HEK293 (cell line): Measurements from ENCODE around the gene CFAP157.

Source experiments
- CTCF ChIA-PET: fragments of 350-600 bp; formaldehyde crosslinking; extraction: SDS; loops from one replicate; lab custom pipeline; 2021; ENCODE audit warnings: antibody characterized with exemption; lab: Yijun Ruan, JAX
- POLR2A ChIA-PET: fragments of 300-600 bp; formaldehyde crosslinking; extraction: SDS; loops from one replicate; lab custom pipeline; 2020; ENCODE audit warnings: antibody characterized with exemption, inconsistent platforms; lab: Yijun Ruan, JAX
- H3K27ac ChIP-seq: fragments of 200-500 bp; sonication (Bioruptor generic); 2 replicates; pipeline ENCODE4 v1.5.1; 2014; ENCODE audit warnings: low read depth, low read length, control low read depth, inconsistent platforms; ENCODE audit errors: extremely low read depth
- H3K36me3 ChIP-seq, 2 experiments: fragments of 200-500 bp in 1 of 2; sonication (Bioruptor generic) in 1 of 2; 1 replicate in 1 of 2; 2 replicates in 1 of 2; pipeline ENCODE4 v1.5.1; 2014 to 2017; ENCODE audit warnings: inconsistent platforms in 2 of 2, low read length in 2 of 2; ENCODE audit not compliant: control insufficient read depth in 2 of 2, insufficient read depth in 1 of 2
- H3K4me1 ChIP-seq: fragments of 200-500 bp; sonication (Bioruptor generic); 2 replicates; pipeline ENCODE4 v1.5.1; 2014; ENCODE audit warnings: mild to moderate bottlenecking, low read length, inconsistent platforms; ENCODE audit not compliant: control insufficient read depth, insufficient read depth
- H3K4me3 ChIP-seq: 2 replicates; pipeline ENCODE4 v1.5.1; 2011; ENCODE audit warnings: low read depth, mild to moderate bottlenecking, control low read depth, low read length, moderate library complexity
- H3K9me3 ChIP-seq: fragments of 200-500 bp; sonication (Bioruptor generic); 2 replicates; pipeline ENCODE4 v1.5.1; 2014; ENCODE audit warnings: low read depth, low read length, inconsistent platforms; ENCODE audit not compliant: control insufficient read depth, insufficient read depth
- GLIS2 ChIP-seq: fragments of 450-650 bp; formaldehyde crosslinking; IDR thresholded peaks from 2 replicates; pipeline ENCODE4 v1.5.1; 2016; ENCODE audit warnings: missing biosample characterization, missing genetic modification characterization
- IKZF3 ChIP-seq: fragments of 450-650 bp; IDR thresholded peaks from 2 replicates; pipeline ENCODE4 v1.5.0; 2018; ENCODE audit warnings: missing biosample characterization, mild to moderate bottlenecking, missing genetic modification characterization, moderate library complexity
- KLF10 ChIP-seq: fragments of 450-650 bp; IDR thresholded peaks from 2 replicates; pipeline ENCODE4 v1.5.1; 2018; ENCODE audit warnings: missing biosample characterization, mild to moderate bottlenecking, missing genetic modification characterization
- KLF9 ChIP-seq: fragments of 450-650 bp; formaldehyde crosslinking; IDR thresholded peaks from 2 replicates; pipeline ENCODE4 v1.5.1; 2016; ENCODE audit warnings: missing biosample characterization, missing genetic modification characterization, low read depth
- REPIN1 ChIP-seq: fragments of 450-650 bp; formaldehyde crosslinking; IDR thresholded peaks from 2 replicates; pipeline ENCODE4 v1.5.1; 2017; ENCODE audit warnings: missing biosample characterization, missing genetic modification characterization, low read depth
- SP2 ChIP-seq: fragments of 450-650 bp; formaldehyde crosslinking; IDR thresholded peaks from 2 replicates; pipeline ENCODE4 v1.5.1; 2016; ENCODE audit warnings: missing biosample characterization, missing genetic modification characterization
- ZBTB17 ChIP-seq: fragments of 450-650 bp; formaldehyde crosslinking; IDR thresholded peaks from 2 replicates; pipeline ENCODE4 v1.5.1; 2016; ENCODE audit warnings: missing biosample characterization, missing genetic modification characterization
- ZFHX2 ChIP-seq: fragments of 450-650 bp; formaldehyde crosslinking; conservative IDR thresholded peaks from 2 replicates; pipeline ENCODE4 v1.5.1; 2016; ENCODE audit warnings: missing biosample characterization, missing genetic modification characterization
- ZNF184 ChIP-seq: fragments of 450-650 bp; IDR thresholded peaks from 2 replicates; pipeline ENCODE4 v1.5.1; 2018; ENCODE audit warnings: missing biosample characterization, mild to moderate bottlenecking, missing genetic modification characterization
- ZNF24 ChIP-seq: fragments of 450-650 bp; formaldehyde crosslinking; IDR thresholded peaks from 2 replicates; pipeline ENCODE4 v1.5.1; 2016; ENCODE audit warnings: missing biosample characterization, missing genetic modification characterization
- ZNF335 ChIP-seq: fragments of 450-650 bp; formaldehyde crosslinking; conservative IDR thresholded peaks from 2 replicates; pipeline ENCODE4 v1.5.1; 2016; ENCODE audit warnings: missing biosample characterization, missing genetic modification characterization
- ZNF394 ChIP-seq: fragments of 450-650 bp; formaldehyde crosslinking; IDR thresholded peaks from 2 replicates; pipeline ENCODE4 v1.5.1; 2016; ENCODE audit warnings: missing biosample characterization, missing genetic modification characterization, mild to moderate bottlenecking, moderate library complexity, borderline replicate concordance
- ZNF510 ChIP-seq: fragments of 450-650 bp; formaldehyde crosslinking; IDR thresholded peaks from 2 replicates; pipeline ENCODE4 v1.5.1; 2018; ENCODE audit warnings: mild to moderate bottlenecking, missing genetic modification characterization, missing biosample characterization; ENCODE audit not compliant: insufficient replicate concordance
- ZNF623 ChIP-seq: fragments of 450-650 bp; formaldehyde crosslinking; IDR thresholded peaks from 2 replicates; pipeline ENCODE4 v1.5.1; 2016; ENCODE audit warnings: missing biosample characterization, missing genetic modification characterization
- ZNF629 ChIP-seq: fragments of 450-650 bp; formaldehyde crosslinking; IDR thresholded peaks from 2 replicates; pipeline ENCODE4 v1.5.1; 2017; ENCODE audit warnings: missing biosample characterization, missing genetic modification characterization
- ZNF777 ChIP-seq: fragments of 450-650 bp; formaldehyde crosslinking; IDR thresholded peaks from 2 replicates; pipeline ENCODE4 v1.5.1; 2017; ENCODE audit warnings: missing biosample characterization, missing genetic modification characterization, borderline replicate concordance
- ZNF792 ChIP-seq: fragments of 450-650 bp; formaldehyde crosslinking; IDR thresholded peaks from 2 replicates; pipeline ENCODE4 v1.5.1; 2016; ENCODE audit warnings: missing biosample characterization, missing genetic modification characterization
- ZSCAN30 ChIP-seq: fragments of 450-650 bp; IDR thresholded peaks from 2 replicates; pipeline ENCODE4 v1.5.1; 2018; ENCODE audit warnings: missing biosample characterization, mild to moderate bottlenecking, missing genetic modification characterization, moderate library complexity
- TF ChIP-seq, protein P1 (sequence below): fragments of 450-650 bp; formaldehyde crosslinking; conservative IDR thresholded peaks from 2 replicates; pipeline ENCODE4 v1.5.1; 2016; ENCODE audit warnings: low read depth, missing biosample characterization, missing genetic modification characterization
- TF ChIP-seq, protein P2 (sequence below): fragments of 450-650 bp; formaldehyde crosslinking; IDR thresholded peaks from 2 replicates; pipeline ENCODE4; 2016; ENCODE audit warnings: missing biosample characterization, missing genetic modification characterization
- TF ChIP-seq, protein P3 (sequence below): fragments of 450-650 bp; formaldehyde crosslinking; IDR thresholded peaks from 2 replicates; pipeline ENCODE4 v1.5.1; 2016; ENCODE audit warnings: missing biosample characterization, missing genetic modification characterization

Gene CFAP157

DNA sequence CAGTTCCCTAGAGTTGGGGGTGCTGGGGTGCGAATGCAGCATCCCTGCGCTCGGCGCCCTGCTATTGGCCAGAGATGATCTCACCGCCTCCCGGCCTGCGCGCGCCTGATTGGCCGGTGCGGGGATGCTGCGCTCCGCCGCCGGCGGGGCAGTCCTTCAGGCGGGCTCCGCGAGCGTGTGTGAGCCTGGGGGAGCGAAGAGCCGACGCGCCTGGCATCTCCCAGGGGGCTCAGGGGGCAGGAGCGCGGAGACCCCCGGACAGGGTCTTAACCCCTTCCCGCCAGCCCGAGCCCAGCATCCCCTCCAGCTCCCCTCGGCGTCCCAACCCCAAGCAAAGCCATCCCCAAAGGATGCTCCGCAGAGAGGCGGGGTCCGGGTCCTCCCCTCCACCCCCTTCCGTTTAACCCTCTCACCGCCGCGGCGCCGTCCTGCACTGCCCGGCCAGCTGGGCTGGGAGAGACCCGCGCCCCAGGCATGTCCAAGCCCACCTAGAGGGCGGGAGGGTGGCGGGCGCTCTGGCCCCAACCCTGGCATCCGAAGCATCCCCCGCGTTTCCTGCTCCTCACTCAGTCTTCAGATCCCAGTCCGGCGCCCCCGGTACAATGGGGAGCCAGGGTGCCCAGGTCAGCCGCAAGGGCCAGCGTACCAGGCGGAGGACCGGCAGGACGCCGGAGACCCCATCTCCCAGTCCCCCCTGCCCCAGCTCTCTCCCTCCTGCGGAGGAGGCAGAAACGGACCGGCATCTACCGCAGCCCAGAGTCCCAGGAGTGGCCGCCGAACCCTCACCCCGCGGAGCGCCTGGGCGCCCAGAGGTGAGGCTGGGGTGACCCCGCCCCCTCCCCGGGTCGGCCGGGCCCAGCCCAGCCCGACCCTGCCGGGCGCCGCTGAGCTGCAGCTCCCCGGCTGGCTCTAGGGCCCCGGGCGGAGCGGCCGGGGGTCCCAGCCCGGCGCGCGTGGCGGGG lies 47.6 kb downstream of the CFAP157 start (continued):
- TF ChIP-seq, protein P1, sequence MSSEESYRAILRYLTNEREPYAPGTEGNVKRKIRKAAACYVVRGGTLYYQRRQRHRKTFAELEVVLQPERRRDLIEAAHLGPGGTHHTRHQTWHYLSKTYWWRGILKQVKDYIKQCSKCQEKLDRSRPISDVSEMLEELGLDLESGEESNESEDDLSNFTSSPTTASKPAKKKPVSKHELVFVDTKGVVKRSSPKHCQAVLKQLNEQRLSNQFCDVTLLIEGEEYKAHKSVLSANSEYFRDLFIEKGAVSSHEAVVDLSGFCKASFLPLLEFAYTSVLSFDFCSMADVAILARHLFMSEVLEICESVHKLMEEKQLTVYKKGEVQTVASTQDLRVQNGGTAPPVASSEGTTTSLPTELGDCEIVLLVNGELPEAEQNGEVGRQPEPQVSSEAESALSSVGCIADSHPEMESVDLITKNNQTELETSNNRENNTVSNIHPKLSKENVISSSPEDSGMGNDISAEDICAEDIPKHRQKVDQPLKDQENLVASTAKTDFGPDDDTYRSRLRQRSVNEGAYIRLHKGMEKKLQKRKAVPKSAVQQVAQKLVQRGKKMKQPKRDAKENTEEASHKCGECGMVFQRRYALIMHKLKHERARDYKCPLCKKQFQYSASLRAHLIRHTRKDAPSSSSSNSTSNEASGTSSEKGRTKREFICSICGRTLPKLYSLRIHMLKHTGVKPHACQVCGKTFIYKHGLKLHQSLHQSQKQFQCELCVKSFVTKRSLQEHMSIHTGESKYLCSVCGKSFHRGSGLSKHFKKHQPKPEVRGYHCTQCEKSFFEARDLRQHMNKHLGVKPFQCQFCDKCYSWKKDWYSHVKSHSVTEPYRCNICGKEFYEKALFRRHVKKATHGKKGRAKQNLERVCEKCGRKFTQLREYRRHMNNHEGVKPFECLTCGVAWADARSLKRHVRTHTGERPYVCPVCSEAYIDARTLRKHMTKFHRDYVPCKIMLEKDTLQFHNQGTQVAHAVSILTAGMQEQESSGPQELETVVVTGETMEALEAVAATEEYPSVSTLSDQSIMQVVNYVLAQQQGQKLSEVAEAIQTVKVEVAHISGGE (tag by site-specific recombination), result peak; percentile 16; the same call in 1 of the 2 replicates
- TF ChIP-seq ZNF623 (tag by site-specific recombination) (no peak), ZSCAN30 (no peak), ZNF510 (tag by site-specific recombination) (no peak)
- TF ChIP-seq, protein P2, sequence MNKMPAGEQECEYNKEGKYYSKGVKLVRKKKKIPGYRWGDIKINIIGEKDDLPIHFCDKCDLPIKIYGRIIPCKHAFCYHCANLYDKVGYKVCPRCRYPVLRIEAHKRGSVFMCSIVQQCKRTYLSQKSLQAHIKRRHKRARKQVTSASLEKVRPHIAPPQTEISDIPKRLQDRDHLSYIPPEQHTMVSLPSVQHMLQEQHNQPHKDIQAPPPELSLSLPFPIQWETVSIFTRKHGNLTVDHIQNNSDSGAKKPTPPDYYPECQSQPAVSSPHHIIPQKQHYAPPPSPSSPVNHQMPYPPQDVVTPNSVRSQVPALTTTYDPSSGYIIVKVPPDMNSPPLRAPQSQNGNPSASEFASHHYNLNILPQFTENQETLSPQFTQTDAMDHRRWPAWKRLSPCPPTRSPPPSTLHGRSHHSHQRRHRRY, result no peak

DNA sequence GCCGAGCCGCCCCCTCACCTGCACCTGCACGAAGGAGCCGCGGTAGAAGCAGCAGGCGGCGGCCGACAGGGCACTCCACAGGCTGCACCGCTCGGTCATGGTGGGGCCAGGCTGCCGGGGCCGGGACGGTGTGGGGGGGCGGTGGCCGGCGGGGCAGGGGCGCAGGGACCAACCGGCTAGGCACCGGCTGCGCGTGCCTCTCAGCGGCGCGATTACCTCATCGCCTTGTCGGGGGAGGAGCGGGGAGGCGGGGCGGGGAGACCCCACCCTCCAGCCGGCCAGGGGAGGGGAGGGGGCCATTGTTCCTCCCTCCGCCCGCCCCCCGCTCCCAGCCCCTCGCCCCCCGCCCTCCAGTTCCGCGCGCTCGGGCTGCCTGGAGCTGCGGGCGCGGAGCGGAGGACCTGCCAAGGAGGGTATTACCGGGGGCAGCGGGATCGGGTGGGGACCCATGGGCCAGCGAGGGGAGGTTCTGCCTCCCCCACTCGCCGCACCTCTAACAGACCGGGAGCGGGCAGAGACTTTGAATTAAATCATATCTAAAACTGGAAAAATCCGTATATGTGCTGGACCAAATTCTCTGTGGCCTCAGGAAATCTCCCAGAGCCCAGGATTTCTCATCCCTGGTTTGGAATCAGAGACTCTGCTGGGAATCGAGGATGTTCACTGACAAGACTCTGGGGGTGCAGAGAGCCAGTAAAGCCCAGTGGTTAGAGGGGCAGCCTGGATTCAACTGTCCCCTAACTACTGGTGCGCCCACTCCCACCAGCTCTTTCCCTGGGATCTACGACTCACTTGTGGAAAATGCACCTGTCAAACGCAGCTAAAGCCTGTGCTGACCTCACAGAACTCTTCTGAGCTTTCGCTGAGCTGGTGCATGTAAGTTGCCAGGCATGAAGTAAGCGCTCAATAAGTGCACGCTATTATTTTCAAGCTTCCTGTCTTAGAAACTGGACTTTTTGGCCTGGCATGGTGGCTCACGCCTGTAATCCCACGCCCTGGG lies 48.6 kb downstream of the CFAP157 start:
- POLR2A ChIA-PET, result interaction anchor here (0.6 to 1.2 kb wide), 2 partner anchors 16 to 159 kb away, joined by 5 to 6 read pairs; no protein-coding TSS in a partner anchor
- H3K36me3 ChIP-seq, result no peaks in the 10 kb centered on the region
- no peaks in the 10 kb centered on the region for H3K9me3 ChIP-seq
- 0 out of 2 replicates have a peak, but pooled peaks cover 2% of the 10 kb centered on the region for H3K4me1 ChIP-seq
- peak; percentile 77 for TF ChIP-seq ZNF792
- peak; percentile 25; the same call in 1 of the 2 replicates for TF ChIP-seq ZBTB17
- peak; percentile 70 for TF ChIP-seq IKZF3 (tag by site-specific recombination)
- TF ChIP-seq REPIN1 (tag by site-specific recombination), result no peak
- TF ChIP-seq ZNF394 (tag by site-specific recombination), result no peak
- peak; percentile 35 for TF ChIP-seq ZNF335
- 0 out of 2 replicates have a peak, but pooled peaks have one; percentile 20 for TF ChIP-seq ZNF629 (tag by site-specific recombination)
- no peak for TF ChIP-seq KLF9 (tag by site-specific recombination)
- TF ChIP-seq, protein P3, sequence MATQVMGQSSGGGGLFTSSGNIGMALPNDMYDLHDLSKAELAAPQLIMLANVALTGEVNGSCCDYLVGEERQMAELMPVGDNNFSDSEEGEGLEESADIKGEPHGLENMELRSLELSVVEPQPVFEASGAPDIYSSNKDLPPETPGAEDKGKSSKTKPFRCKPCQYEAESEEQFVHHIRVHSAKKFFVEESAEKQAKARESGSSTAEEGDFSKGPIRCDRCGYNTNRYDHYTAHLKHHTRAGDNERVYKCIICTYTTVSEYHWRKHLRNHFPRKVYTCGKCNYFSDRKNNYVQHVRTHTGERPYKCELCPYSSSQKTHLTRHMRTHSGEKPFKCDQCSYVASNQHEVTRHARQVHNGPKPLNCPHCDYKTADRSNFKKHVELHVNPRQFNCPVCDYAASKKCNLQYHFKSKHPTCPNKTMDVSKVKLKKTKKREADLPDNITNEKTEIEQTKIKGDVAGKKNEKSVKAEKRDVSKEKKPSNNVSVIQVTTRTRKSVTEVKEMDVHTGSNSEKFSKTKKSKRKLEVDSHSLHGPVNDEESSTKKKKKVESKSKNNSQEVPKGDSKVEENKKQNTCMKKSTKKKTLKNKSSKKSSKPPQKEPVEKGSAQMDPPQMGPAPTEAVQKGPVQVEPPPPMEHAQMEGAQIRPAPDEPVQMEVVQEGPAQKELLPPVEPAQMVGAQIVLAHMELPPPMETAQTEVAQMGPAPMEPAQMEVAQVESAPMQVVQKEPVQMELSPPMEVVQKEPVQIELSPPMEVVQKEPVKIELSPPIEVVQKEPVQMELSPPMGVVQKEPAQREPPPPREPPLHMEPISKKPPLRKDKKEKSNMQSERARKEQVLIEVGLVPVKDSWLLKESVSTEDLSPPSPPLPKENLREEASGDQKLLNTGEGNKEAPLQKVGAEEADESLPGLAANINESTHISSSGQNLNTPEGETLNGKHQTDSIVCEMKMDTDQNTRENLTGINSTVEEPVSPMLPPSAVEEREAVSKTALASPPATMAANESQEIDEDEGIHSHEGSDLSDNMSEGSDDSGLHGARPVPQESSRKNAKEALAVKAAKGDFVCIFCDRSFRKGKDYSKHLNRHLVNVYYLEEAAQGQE (tag by site-specific recombination), result no peak
- no peak for TF ChIP-seq ZNF24 (tag by site-specific recombination)
- no peak for TF ChIP-seq ZNF777 (tag by site-specific recombination)
- TF ChIP-seq SP2 (tag by site-specific recombination), result peak; percentile 28
- TF ChIP-seq ZNF184 (tag by site-specific recombination), result peak; percentile 99
- TF ChIP-seq KLF10 (tag by site-specific recombination), result 0 out of 2 replicates have a peak, but pooled peaks have one; percentile 29
- TF ChIP-seq ZFHX2 (tag by site-specific recombination), result no peak
- peak; percentile 50; the same call in 1 of the 2 replicates for TF ChIP-seq GLIS2 (tag by site-specific recombination)
- H3K27ac ChIP-seq, result no peak overlapping the region; the same call in 1 of the 2 replicates
- peak overlapping the region; percentile 29 for H3K4me3 ChIP-seq
- CTCF ChIA-PET, result interaction anchor here (1.4 to 1.6 kb wide), 3 partner anchors 8 to 30 kb away, joined by 3 to 4 read pairs (median 4); partner anchors contain the start of gene CDK9
